Duodenal mucosa (tissue), 2 donors: Measurements from ENCODE around the gene KIF22.
A peak's percentile ranks its signal among the peaks of the same experiment; 100 is the strongest.
"Not testable (repeated sequence)": the region's sequence is repeated elsewhere in the genome, so short reads cannot be mapped to it uniquely, and the experiment has no call there.

Source experiments
- H3K27ac ChIP-seq: one replicate; pipeline ENCODE4 v1.7.0; 2013; ENCODE audit warnings: low read depth, low read length
- H3K27me3 ChIP-seq, 2 donors: one replicate each; pipeline ENCODE4 v1.7.0; 2013; ENCODE audit warnings: low read length in 2 of 2, control low read depth in 1 of 2; ENCODE audit not compliant: insufficient read depth in 2 of 2, control insufficient read depth in 1 of 2
- H3K36me3 ChIP-seq, 2 donors: one replicate each; pipeline ENCODE4 v1.7.0; 2013; ENCODE audit warnings: low read length in 2 of 2, control low read depth in 1 of 2; ENCODE audit not compliant: insufficient read depth in 2 of 2, control insufficient read depth in 1 of 2
- H3K4me1 ChIP-seq, 2 donors: one replicate each; pipeline ENCODE4 v1.7.0; 2013; ENCODE audit warnings: low read length in 2 of 2, control low read depth in 1 of 2; ENCODE audit not compliant: insufficient read depth in 2 of 2, control insufficient read depth in 1 of 2
- H3K4me3 ChIP-seq, 2 donors: one replicate each; pipeline ENCODE4 v1.7.0; 2013; ENCODE audit warnings: low read length in 2 of 2, low read depth in 1 of 2
- H3K9ac ChIP-seq, 2 donors: one replicate each; pipeline ENCODE4 v1.7.0; 2013; ENCODE audit warnings: low read length in 2 of 2, low read depth in 1 of 2
- H3K9me3 ChIP-seq, 2 donors: one replicate each; pipeline ENCODE4 v1.7.0; 2013; ENCODE audit warnings: low read length in 2 of 2, control low read depth in 1 of 2; ENCODE audit not compliant: control insufficient read depth in 1 of 2

Gene KIF22

DNA sequence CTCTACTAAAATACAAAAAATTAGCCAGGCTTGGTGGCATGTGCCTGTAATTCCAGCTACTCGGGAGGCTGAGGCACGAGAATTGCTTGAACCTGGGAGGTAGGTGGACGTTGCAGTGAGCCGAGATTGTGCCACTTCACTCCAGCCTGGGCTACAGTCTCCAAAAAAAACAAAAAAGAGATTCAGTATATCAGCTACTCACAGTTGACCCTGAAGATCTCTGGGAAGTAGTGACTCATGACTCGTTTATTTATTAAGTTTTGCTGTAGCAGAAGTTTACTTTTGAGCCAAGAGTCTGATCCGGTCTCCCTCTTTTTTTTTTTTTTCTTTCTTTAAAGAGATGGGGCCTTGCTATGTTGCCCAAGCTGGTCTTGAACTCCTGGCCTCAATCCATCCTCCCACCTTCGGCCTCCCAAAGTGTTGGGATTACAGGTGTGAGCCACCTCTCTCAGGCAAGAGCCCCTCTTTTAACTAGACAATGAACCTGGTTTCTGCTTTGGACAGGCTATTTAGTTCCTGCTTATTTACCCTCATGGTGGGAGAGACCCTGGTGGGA is 34.1 kb downstream of the KIF22 start:
- Histone ChIP-seq H3K4me1 (peaks cover 43 to 83% of the 10 kb centered on the region in 2 donors), H3K9ac (peak overlapping the region; percentile 7 to 37), H3K9me3 (no peaks in the 10 kb centered on the region), H3K27ac (peak overlapping the region; percentile 71), H3K4me3 (peak overlapping the region; percentile 33 to 54), H3K27me3 (no peaks in the 10 kb centered on the region), H3K36me3 (peaks cover under 1 to 6% of the 10 kb centered on the region in 2 donors)

DNA sequence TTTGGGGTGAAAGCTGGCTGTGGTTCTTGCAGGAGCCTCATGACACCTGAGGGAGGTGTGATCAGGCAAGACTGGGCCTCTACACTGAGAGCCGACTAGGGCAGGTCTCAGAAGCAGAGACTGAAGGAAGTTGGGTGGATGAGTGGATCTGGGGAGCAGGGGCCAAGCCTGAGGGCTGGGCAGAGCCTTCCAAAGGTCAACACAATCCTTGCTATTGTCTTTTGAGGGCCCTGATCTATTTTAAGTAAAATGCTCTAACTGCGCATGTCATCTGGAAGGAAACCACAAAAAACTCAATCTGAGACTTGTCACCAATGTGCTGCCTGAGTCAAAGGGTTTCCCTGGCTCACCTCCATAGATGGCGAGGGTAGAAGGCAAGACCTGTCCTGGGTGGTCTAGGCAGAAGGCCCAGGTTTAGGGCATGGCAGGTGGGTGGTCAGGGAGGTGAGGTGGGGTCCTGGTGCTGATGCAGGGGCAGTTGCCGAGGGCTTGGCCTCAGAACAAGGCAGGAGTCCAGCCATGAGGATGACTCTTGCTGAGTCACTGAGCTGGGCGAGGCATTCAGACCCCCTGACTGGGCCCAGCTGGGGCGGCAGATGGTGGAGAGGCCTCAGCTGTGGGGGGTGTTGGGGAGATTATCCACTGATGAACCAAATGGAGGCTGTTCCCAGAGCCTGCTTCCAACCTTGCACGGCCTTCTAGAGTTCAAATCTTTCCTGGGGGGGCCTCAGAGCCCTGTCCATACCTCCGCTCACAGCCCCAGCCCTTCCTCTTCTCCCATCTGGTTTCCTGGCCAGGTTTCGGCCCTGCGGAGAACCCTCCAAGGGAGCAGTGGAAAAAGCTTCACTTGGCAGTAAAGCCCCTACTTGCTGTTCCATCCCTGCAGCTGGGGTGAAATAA is 34.8 kb downstream of the KIF22 start:
- peaks cover 39 to 84% of the 10 kb centered on the region in 2 donors for H3K4me1 ChIP-seq
- H3K27ac ChIP-seq: peak overlapping the region; percentile 71
- H3K9ac ChIP-seq: peak overlapping the region; percentile 7 to 37
- H3K27me3 ChIP-seq: no peaks in the 10 kb centered on the region
- no peaks in the 10 kb centered on the region for H3K9me3 ChIP-seq
- H3K4me3 ChIP-seq: peak overlapping the region; percentile 13 to 44
- H3K36me3 ChIP-seq: peaks cover 8 to 12% of the 10 kb centered on the region in 2 donors

DNA sequence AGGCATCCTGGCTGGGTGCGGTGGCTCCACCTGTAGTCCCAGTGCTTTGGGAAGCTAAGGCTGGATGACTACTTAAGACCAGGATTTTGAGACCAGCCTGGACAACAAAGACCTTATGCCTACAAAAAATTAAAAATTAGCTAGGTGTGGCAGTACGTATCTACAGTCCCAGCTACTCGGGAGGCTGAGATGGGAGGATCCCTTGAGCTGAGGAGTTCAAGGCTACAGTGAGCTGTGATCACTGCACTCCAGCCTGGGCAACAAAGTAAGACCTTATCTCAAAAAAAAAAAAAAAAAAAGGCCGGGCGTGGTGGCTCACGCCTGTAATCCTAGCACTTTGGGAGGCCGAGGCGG is 35.8 kb downstream of the KIF22 start:
- Histone ChIP-seq H3K36me3 (peaks cover 17 to 18% of the 10 kb centered on the region in 2 donors), H3K27me3 (no peaks in the 10 kb centered on the region), H3K4me3 (peak overlapping the region in 1 of 2 donors; percentile 13), H3K27ac (peak overlapping the region; percentile 53), H3K9me3 (no peaks in the 10 kb centered on the region), H3K4me1 (peaks cover 39 to 79% of the 10 kb centered on the region in 2 donors), H3K9ac (peak overlapping the region in 1 of 2 donors; percentile 6)

GRCh38 chr16:29830774-29831173 is 40.2 kb downstream of the KIF22 start:
- Histone ChIP-seq H3K36me3 (peaks cover 27 to 51% of the 10 kb centered on the region in 2 donors), H3K27me3 (no peaks in the 10 kb centered on the region), H3K4me1 (peaks cover 12 to 37% of the 10 kb centered on the region in 2 donors), H3K9ac (no peak overlapping the region), H3K9me3 (no peaks in the 10 kb centered on the region), H3K27ac (no peak overlapping the region), H3K4me3 (no peak overlapping the region)

DNA sequence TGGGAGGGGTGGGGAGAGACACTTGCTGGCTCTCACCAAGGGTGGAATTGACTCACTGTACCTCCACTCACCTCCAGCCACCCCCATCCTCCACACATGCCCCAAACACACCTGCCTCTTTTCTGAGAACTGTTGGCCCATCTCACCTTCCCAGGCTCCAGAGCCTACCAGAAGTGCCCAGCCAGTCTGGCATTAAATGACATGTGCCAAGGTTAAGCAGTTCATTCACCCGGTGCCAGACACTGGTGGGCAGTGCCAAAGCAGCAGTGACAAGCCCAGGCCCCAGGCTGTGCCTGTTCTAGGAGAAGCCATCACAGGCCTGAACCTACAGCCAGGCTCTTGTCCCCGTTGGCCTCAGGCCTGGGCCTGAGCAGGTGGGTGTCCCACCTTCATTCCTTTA is 40.9 kb downstream of the KIF22 start:
- H3K36me3 ChIP-seq: peaks cover 26 to 58% of the 10 kb centered on the region in 2 donors
- no peaks in the 10 kb centered on the region for H3K27me3 ChIP-seq
- H3K27ac ChIP-seq: no peak overlapping the region
- no peaks in the 10 kb centered on the region for H3K9me3 ChIP-seq
- no peak overlapping the region for H3K4me3 ChIP-seq
- peaks cover 7 to 30% of the 10 kb centered on the region in 2 donors for H3K4me1 ChIP-seq
- no peak overlapping the region for H3K9ac ChIP-seq

GRCh38 chr16:29833219-29833618 is 42.7 kb downstream of the KIF22 start:
- not testable (repeated sequence) for H3K9ac ChIP-seq, H3K27me3 ChIP-seq, H3K27ac ChIP-seq, H3K4me3 ChIP-seq, H3K9me3 ChIP-seq
- H3K36me3 ChIP-seq: peaks cover 38 to 74% of the 10 kb centered on the region in 2 donors
- H3K4me1 ChIP-seq: peaks cover 0 to 19% of the 10 kb centered on the region in 2 donors

- Histone ChIP-seq H3K4me1 (peaks cover 0 to 11% of the 10 kb centered on the region in 2 donors), H3K9ac (no peak overlapping the region), H3K36me3 (peaks cover 40 to 82% of the 10 kb centered on the region in 2 donors), H3K27me3 (no peaks in the 10 kb centered on the region), H3K4me3 (no peak overlapping the region), H3K9me3 (no peaks in the 10 kb centered on the region), H3K27ac (no peak overlapping the region)
Observed at GRCh38 chr16:29834079-29834478, 43.5 kb downstream of the KIF22 start.

GRCh38 chr16:29835926-29836325 is 45.4 kb downstream of the KIF22 start:
- no peak overlapping the region for H3K27ac ChIP-seq
- peaks cover 33 to 87% of the 10 kb centered on the region in 2 donors for H3K36me3 ChIP-seq
- H3K27me3 ChIP-seq: no peaks in the 10 kb centered on the region
- no peak overlapping the region for H3K4me3 ChIP-seq
- H3K9me3 ChIP-seq: no peaks in the 10 kb centered on the region
- H3K4me1 ChIP-seq: no peaks in the 10 kb centered on the region
- no peak overlapping the region for H3K9ac ChIP-seq

DNA sequence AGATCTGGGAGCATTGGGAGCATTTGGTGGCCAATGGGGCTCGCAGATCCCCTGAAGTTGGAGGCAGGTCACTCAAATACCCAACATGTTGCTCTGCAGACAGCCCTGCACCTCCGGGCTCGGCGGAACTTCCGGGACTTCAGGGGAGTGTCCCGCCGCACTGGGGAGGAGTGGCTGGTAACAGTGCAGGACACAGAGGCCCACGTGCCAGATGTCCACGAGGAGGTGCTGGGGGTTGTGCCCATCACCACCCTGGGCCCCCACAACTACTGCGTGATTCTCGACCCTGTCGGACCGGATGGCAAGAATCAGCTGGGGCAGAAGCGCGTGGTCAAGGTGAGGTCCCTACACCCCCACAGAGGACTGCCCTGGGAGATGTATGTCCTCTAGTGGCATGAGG is 46.1 kb downstream of the KIF22 start:
- Histone ChIP-seq H3K27ac (no peak overlapping the region), H3K36me3 (peaks cover 37 to 87% of the 10 kb centered on the region in 2 donors), H3K4me1 (no peaks in the 10 kb centered on the region), H3K9ac (no peak overlapping the region), H3K9me3 (no peaks in the 10 kb centered on the region), H3K27me3 (no peaks in the 10 kb centered on the region), H3K4me3 (no peak overlapping the region)

GRCh38 chr16:29837841-29838240 is 47.3 kb downstream of the KIF22 start:
- no peaks in the 10 kb centered on the region for H3K4me1 ChIP-seq
- no peaks in the 10 kb centered on the region for H3K27me3 ChIP-seq
- no peak overlapping the region for H3K27ac ChIP-seq
- no peak overlapping the region for H3K4me3 ChIP-seq
- H3K36me3 ChIP-seq: peaks cover 48 to 90% of the 10 kb centered on the region in 2 donors
- H3K9me3 ChIP-seq: no peaks in the 10 kb centered on the region
- no peak overlapping the region for H3K9ac ChIP-seq
